AG08396 (cell line): ENCODE results near the gene SVOPL.
A peak's percentile ranks its signal among the peaks of the same experiment; 100 is the strongest.
"Not testable (repeated sequence)": the region's sequence is repeated elsewhere in the genome, so short reads cannot be mapped to it uniquely, and the experiment has no call there.

ENCODE experiments used
- DNase-seq: peaks from one replicate; pipeline ENCODE4 v3.0.0; 2012; ENCODE audit warnings: low spot score, mixed read lengths

Gene SVOPL

DNA sequence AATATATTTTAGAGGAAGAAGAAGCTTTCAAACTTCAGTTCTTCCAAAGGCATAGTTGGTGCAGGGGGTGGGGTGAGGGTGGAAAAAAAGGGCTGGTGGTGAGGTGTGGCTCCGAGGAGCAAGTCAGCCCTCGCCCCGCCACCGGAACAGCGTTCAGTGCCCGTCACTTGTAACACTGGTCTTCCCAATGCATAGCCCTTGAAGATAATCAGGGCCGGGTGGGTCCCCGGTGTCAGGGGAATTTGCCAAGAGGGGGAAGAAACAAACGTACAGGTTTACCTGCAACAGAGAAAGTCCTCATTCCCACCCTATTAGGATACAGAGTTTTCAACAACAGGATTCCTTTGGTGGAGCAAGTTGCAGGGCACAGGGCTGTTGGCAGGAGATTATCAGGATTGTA is 1.5 kb downstream of the SVOPL start:
- DNase-seq, result no peak

DNA sequence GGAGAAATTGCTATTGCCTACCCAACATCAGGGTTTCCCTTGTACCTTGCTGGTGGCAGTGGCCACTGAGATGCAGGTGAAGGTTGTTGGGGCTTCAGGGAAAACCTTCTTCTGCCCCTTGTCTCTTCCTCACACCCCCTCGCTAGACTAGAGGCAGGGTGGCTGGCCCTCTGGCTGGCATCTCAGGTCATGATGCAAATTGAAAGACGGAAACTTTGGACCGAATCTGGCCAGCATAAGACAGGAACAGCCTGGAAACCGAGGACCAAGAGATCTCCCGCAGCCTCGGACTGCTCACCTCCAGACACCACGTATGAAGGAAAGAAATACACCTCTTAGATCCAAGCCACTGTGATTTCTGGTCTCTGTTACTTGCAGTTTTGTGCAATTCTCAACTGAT is 2.9 kb downstream of the SVOPL start:
- DNase-seq, result no peak

DNA sequence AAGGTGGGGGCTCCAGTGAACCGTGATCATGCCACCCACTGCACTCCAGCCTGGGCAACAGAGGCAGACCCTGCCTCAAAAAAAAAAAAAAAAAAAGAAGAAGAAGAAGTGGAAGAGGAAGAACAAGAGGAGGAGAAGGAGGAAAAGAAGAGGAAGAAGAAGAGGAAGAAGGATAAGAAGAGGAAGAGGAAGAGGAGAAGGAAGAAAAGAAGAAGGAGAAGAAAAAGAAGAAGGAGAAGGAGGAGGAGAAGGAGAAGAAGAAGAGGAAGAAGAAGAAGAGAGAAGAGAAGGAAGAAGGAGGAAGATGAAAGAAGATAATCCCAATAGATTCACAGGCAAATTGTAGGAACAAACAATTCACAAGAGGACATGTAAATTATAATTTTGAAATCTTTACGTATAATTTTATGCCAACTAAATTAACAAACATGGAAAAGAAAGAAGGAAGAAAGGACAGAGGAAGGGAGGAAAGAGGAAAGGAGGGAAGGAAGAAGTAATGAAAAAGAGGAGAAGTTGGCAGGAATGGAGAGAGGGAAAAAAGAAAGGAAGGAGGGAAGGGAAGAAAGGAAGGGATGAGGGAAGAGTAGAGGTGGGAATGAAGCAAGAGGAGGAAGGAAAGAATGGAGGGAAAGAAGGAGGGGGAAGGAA is 3.5 kb downstream of the SVOPL start:
- no peak for DNase-seq

DNA sequence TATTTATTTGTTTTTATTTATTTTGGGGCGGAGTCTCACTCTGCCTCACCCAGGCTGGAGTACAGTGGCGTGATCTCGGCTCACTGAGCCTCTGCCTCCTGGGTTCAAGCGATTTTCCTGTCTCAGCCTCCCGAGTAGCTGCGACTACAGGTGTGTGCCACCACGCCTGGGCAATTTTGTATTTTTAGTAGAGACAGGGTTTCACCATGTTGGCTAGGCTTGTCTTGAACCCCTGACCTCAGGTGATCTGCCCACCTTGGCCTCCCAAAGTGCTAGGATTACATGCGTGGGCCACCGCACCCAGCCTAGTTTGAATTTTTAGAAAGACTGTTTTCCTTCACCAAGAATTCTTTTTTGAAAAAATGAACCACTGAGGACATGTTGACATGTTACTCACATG is 5.4 kb downstream of the SVOPL start:
- DNase-seq, result not testable (repeated sequence)

DNA sequence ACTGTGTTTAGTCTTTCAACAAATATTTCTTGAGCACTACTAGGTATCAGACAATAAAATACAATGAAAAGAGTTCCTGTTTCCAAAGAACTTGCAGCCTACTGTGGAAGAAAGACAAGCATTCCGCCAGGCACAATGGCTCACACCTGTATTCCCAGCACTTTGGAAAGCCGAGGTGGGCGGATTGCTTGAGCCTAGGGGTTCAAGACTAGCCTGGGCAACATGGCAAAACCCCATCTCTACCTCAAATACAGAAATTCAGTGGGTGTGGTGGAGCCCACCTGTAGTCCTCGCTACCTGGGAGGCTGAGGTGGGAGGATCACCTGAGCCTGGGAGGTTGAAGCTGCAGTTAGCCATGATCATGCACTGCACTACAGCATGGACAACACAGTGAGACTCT is 6.1 kb downstream of the SVOPL start:
- no peak for DNase-seq

DNA sequence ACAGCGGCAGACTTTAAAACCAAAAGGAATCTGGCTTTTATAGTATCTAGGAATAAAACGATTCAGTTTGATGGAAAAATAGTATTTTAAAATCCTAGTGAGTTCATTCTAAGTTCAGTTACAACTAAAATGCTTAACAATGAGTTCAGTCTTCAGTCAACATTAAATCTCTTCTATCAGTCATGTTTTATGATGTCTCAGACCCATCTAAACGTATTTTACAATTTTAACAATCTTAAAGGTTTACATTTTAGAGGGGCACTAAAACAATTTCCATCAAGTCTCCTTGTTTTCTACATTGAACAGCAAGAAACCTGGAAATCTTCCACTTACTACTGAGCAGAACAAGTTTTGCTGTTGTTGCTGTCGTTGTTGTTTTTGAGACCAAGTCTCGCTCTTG is 10.0 kb downstream of the SVOPL start:
- no peak for DNase-seq

DNA sequence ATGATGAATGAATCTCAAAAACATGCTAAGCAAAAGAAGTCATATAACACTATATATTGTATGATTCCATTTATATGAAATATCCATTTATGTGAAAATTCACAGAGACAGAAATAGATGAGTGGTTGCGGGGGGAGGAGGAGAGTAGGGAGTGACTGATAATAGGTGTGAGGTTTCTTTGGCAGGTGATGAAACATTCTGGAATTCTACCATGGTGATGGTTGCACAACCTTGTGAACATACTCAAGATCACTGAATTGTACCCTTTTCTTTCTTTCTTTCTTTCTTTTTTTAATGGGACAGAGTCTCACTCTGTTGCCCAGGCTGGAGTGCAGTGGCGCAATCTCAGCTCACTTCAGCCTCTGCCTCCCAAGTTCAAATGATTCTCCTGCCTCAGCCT is 10.7 kb downstream of the SVOPL start:
- no peak for DNase-seq

DNA sequence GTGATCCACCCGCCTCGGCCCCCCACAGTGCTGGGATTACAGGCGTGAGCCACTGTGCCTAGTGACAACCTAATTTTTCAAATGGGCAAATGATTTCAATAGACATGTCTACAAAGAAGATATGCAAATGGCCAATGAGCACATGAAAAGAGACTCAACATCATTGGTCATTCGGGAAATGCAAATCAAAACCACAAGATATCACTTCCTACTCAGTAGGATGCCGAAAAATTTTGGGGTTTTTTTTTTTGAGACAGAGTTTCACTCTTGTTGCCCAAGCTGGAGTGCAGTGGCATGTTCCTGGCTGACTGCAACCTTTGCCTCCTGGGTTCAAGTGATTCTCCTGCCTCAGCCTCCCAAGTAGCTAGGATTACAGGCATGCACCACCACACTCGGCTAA is 13.1 kb downstream of the SVOPL start:
- not testable (repeated sequence) for DNase-seq

DNA sequence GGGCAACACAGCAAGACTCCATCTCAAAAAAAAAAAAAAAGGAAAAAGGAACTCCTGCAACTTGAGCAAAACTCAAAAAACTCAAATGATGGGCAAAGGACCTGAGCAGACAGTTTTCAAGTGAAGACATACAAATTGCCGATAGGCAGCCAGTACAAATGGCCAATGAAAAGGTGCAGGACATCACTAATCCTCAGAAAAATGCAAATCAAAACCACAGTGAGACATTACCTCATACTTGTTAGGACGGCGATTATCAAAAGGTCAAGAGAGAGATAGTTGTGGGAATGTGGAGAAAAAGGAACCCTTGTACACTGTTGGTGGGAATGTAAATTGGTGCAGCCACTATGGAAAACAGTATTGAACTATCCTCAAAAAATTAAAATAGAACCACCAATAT is 16.8 kb downstream of the SVOPL start:
- no peak for DNase-seq

DNA sequence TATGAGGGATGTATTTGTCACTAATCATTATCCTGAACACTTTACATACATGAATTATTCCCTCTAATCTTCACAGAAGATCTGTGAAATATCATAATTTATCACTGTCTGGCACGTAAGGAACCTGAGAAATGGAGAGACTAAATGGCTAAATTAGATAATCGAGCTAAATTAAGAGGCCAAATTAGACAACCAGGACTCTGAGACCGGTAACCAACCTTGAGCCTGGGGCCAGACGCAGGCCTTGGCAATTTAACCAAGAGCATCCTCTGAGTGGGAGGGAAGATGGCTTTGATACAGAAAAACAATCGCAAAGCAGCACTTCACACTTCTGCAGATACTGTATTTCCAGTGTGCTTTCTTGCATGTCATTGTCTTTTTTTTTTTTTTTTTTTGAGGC is 21.4 kb downstream of the SVOPL start:
- no peak for DNase-seq

DNA sequence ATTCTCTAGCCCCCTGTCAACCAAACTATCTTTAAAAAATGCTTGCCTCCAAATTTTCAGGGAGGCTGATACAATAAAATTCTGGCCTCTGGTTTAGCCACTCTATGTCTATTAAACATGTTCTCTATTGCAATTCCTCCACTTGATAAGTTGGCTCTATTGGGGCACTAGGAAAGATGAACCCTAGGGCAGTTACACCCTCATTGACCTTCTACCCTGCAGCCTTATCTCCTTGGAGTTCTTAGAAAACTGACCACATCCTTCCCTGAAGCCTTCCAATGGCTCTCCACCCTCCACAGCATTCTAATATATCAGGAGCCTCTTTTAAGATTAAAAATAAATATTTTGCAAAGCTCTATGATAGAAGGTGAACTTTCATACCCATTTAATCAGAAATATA is 30.6 kb downstream of the SVOPL start:
- DNase-seq, result no peak

DNA sequence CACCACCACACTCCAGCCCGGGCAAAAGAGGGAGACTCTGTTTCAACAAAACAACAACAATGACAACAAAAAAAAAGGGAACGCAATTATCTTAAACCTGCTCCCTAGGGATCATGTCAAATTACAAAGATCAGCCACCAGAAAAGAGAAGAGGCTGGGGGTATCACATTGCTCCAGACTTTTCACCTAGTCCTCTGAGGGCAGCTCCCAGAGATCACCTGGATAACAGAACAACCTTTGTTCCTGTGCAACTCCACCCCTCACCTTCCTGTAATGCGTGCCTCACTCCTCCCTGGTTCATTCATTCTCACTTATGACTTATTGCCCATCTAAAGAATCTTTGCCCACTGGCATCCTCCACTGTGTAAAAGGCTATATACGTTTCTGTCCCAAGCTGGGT is 31.8 kb downstream of the SVOPL start:
- no peak for DNase-seq

DNA sequence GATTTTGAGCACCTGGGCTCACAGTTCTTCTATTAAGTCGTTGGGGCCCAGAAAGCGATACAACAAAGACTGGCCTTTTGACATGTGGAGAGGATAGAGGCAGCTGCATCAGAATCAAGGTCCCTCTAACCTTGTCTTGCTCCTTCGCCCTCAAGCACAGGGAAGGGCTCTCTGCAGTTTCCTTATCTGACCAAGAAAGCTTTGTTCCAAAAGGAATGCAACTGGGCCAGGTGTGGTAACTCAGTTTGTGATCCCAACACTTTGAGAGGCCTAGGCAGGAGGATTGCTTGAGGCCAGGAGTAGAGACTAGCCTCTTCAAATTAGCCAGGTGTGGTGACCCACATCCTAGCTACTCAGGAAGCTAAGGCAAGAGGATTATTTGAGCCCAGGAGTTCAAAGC is 32.2 kb downstream of the SVOPL start:
- no peak for DNase-seq

DNA sequence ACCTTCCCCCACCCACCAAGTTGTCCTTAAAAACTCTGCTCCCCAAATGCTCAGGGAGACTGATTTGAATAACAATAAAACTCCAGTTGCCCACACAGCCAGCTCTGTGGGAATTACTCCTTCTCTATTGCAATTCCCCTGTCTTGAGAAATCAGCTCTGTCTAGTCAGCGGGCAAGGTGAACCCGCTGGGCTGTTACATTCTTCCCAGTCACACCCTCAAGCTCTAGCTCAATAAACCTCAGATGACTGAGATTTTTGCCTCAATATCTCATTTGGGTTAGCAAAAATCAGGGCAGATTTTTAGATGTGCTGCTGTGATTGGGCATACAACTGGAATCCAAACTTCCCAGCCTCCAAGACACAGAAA is 32.9 kb downstream of the SVOPL start:
- no peak for DNase-seq

DNA sequence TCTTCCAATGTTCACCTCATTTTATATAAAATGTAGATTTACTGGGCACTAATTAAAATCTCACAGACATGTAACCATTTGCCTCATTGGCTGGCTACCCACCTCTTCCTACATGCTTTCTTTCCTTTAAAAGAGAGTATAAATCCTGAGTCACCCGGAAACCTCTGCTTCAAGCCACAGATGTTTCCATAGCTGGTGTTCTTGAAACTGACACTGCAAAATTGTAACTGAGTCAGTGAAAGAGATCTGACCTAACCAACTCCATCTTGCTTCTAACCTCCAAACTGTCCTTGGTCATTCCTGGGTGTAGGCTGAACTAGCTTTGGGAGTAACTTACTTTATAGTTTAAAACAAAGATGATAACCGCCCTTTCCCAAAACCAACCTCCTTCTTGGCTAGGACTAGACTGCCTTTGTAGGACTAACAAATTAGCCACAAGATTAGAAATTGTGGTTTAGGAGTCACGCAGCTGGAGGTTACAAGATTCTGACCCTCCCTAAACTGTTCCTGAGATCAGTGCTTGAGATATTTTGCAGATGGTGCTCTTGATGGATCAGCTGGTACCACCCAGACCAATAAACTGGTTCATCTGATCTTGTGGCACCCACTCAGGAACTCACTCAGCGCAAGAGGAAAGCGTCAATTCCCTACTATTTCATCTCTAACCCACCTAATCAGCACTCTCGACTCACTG is 33.5 kb downstream of the SVOPL start:
- DNase-seq, result no peak

DNA sequence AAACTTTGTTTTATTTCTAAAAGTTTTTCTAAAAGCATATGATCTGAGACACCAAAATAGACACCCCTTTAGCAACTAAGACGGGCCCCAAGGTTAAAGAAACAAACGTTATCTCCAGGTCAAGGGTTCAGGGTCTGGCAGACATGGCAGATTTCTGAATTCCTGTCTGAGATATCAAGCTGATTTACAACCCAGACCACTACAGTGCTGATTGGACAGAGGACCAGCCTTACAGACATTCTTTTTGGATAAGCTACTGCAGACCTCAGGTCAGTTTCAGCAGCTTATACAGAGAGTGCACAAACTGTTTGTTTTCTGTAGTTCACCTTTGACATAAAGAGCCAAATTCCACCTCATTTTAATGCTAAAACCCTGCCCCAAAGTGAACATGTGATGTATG is 34.8 kb downstream of the SVOPL start:
- no peak for DNase-seq

DNA sequence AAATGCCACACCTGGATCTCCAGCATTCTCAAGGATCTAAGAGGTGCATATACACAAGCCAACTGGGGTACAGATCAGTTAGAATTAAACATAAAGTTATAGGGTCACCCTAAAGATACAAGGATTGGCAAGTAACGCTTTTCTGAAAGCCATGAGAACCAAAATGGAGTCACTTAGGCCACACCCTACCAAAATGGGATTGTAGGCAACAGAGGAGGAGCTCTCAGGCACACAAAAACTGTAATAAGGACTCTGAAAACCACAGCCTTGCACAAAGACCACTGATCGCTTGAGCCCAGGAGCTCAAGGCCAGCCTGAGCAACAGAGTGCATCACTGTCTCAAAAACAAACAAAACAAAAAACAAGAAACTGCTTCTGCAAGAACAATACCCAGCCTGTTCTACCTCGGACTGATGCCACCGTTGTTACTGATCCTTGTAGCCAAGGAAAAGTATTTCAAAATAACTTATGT is 35.5 kb downstream of the SVOPL start:
- no peak for DNase-seq

DNA sequence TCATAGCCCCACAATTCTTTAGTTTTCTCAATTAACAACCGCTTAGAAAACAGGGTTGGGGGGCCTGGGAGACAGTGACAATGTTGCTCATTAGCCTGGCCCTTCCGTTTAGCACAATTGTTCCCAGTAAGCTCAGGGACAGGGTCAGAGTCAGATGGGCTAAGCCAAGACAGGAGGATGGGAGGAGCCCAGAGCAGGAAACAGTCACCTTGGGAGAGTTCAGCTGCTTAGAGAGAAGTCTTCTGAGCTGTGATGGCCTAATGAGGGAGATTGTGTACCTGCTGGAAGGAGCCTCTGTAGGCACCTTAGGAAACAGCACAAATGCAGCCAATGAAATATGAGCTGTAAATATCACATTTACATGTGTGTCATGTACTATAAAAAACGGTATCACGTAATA is 35.9 kb downstream of the SVOPL start:
- DNase-seq, result no peak

DNA sequence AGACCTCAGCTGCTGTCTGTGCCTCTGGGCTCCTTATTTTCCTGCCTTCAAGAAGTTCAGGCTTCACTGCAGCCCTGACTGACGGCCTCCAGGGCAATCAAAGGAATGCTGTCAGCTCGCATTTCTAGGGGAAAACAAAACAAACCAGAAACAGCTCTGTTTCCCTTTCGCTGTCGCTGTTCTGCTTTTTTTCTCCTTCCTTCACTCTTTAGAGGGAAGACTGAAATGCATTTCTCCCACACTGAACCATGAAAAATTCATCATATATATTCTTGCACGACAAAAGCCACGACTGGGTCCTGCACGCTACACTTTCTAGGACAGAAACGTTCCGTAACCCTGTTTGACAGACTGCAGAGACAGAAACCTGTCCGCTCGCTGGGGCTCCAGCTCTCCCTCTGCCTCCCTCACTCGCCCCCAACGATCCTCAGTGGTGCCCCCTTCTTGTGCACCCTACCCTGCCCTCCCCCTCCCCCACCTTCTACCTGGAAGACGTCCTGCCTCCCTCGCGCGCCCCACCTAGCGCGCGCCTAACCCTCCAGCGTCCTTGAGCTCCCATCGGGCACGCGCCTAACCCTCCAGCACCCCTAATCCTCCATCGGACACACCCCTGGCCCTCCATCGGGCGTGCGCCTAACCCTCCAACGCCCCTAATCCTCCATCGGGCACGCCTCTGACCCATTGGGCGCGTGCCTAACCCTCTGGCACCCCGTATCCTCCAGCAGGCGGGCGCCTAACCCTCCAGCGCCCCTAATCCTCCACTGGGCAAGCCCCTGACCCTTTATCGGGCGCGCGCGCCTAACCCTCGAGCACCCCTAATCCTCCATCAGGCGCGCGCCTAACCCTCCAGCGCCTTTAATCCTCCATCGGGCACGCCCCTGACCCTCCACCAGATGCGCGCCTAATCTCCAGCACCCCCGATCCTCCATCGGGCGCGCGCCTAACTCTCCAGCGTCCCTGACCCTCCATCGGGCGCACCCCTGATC is 37.1 kb downstream of the SVOPL start:
- peak; percentile 36 for DNase-seq

DNA sequence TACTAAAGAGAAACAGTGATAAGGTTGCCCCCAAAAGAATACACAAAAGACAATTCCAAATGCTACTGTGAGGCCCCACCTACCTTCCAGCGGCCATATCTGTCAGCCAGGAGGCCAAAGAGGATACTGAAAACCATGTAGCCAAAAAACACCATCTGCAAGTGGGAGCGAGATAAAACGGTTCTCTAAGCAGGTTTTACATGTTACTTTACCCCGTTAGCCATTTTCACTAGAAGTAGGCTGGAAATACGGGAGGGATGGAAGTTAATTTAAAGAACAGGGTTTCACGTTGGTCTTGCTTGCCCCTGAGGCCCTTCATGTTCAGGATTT is 38.2 kb downstream of the SVOPL start:
- no peak for DNase-seq

DNA sequence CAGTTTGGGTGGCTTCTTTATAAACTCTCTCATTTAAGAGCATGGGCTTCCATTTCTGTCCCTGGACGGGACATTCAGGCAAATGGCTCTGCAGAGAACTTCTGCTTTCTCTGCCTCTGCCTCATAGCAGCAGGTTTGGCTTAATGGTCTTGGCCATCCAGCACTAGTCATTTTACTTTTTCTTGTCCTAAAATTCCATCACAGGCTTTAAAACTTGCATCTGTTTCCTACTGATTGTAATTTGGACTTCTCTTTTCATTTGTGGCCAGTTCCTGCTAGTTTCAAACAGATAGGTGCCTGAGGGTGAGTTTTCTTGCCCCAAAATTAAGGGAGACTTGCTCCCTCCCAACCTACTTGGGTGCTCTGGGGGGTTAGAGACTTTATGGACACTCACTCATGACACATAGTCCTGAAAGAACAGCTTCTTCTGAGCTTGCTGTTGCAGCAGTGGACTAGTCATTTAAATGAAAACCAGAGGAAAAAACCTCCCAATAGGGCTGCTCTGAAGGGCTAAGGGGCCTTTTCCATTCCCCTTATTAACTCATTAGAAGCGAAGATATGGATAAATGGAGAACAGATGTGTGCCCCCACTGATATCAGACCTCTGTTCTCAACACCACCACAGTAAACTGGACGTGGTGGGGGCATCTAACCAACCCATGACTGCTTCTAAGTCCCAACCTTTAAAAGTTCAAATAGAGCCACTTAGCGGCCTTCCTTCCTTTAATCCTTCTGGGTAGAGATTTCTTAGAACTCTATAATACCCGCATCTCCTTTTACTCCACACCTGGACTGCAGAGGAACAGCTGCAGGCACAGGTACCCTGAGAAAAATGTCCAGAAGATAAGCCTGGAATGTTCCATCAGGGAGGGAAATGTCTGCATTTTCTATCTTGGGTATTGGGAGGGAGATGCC is 38.8 kb downstream of the SVOPL start:
- no peak for DNase-seq

DNA sequence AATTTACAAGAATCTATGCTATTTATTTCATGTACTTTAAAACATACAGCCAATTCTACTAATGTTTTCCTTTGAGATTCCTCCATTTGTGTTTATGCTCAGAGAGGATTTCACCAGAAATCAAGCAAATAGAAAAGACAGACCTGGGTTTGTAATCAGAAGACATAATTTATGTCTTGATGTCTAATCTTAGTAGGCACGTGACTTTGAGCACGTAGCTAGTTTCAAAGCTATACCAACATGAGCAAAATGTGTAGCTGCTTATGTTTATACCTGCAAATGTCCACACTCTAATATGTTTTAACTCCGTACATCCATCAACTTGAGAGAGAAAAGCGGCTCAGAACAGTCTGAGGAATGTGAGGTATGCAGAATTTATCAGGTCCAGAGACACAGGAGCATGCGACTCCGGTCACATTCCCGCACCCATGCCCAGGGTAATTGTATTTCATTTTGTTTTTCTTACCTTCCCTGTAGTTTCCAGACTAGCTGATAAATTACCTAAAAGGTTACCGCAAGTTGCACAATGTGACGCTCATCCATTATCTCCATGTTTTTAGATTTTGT is 40.0 kb downstream of the SVOPL start:
- no peak for DNase-seq
